K562 (cell line): ENCODE data around the gene SFMBT2. TPM values are rescaled to one million over a fixed set of nuclear protein-coding genes. Genes with fewer than 3 reads are reported as not detected.

ENCODE experiments used
- CTBP1 ChIP-seq: fragments of 450-650 bp; IDR thresholded peaks from 2 replicates; pipeline ENCODE4 v1.6.1; 2016; ENCODE audit warnings: borderline replicate concordance
- GTF2E2 ChIP-seq: fragments of 200-800 bp; sonication (Bioruptor generic); IDR thresholded peaks from 2 replicates; pipeline ENCODE4 v1.6.1; 2016; ENCODE audit warnings: missing genetic modification characterization, missing compliant biosample characterization
- HDAC3 ChIP-seq: fragments of 450-650 bp; IDR thresholded peaks from 2 replicates; pipeline ENCODE4 v1.6.1; 2018; ENCODE audit warnings: borderline replicate concordance, mild to moderate bottlenecking, moderate library complexity; ENCODE audit not compliant: partially characterized antibody
- MYC ChIP-seq, 2 experiments: fragments of 250-450 bp in 1 of 2; sonication (Bioruptor Pico) in 1 of 2; IDR thresholded peaks; 2 replicates each; pipeline versions ENCODE4 v1.5.1 to v1.6.1; 2012 to 2021; ENCODE audit warnings: low read depth in 2 of 2, borderline replicate concordance in 1 of 2, improper control_type of control experiment in 1 of 2, low read length in 1 of 2, mild to moderate bottlenecking in 1 of 2, moderate library complexity in 1 of 2
- NCOA1 ChIP-seq: fragments of 450-650 bp; IDR thresholded peaks from 2 replicates; pipeline ENCODE4 v1.6.1; 2016; ENCODE audit warnings: low read depth
- RBFOX2 ChIP-seq: fragments of 200-400 bp; formaldehyde crosslinking; IDR thresholded peaks from 2 replicates; pipeline ENCODE4 v1.6.1; 2017; ENCODE audit warnings: low read depth, mild to moderate bottlenecking, low read length, moderate library complexity
- RCOR1 ChIP-seq, 2 experiments: IDR thresholded peaks; 2 replicates each; pipeline ENCODE4 v1.6.1; 2012; ENCODE audit warnings: low read depth in 2 of 2, low read length in 2 of 2, borderline replicate concordance in 1 of 2, improper control_type of control experiment in 1 of 2
- RNF2 ChIP-seq: sonication (generic); IDR thresholded peaks from 2 replicates; pipeline ENCODE4 v1.6.1; 2016
- SMAD4 ChIP-seq: fragments of 250-450 bp; sonication (Bioruptor Pico); conservative IDR thresholded peaks from 2 replicates; pipeline ENCODE4 v1.8.0; 2021; ENCODE audit warnings: inconsistent platforms, mild to moderate bottlenecking, moderate library complexity
- SMARCA4 ChIP-seq: fragments of 450-650 bp; IDR thresholded peaks from 2 replicates; pipeline ENCODE4 v1.6.1; 2016
- U2AF1 ChIP-seq: fragments of 200-400 bp; formaldehyde crosslinking; optimal IDR thresholded peaks from 2 replicates; pipeline ENCODE3; 2017; ENCODE audit warnings: mild to moderate bottlenecking, low read depth, low read length, moderate library complexity
- ZNF197 ChIP-seq: fragments of 200-800 bp; sonication (Bioruptor generic); IDR thresholded peaks from 2 replicates; pipeline ENCODE4 v1.6.1; 2016; ENCODE audit warnings: low read depth, missing genetic modification characterization, missing compliant biosample characterization
- ZNF316 ChIP-seq: fragments of 450-650 bp; IDR thresholded peaks from 2 replicates; pipeline ENCODE4 v1.6.1; 2016
- ZSCAN29 ChIP-seq: fragments of 450-650 bp; IDR thresholded peaks from 2 replicates; pipeline ENCODE4 v1.6.1; 2017
- polyA plus RNA-seq, 8 experiments: library from polyadenylated mRNA; depleted of rRNA in 4 of 8; stranded (reverse) in 5 of 8; unstranded in 3 of 8; fragments of >200 nt; fragmentation: Nextera tagmentation in 2 of 8; fragmentation: Illumina TruSeq in 1 of 8; extraction: Ambion mirVana in 2 of 8; extraction: Trizol in 1 of 8; gene quantifications; 2 replicates each; pipeline versions ENCODE4 v1.2.1 to v1.2.3, GENCODE V29; 2011 to 2014; ENCODE audit warnings: inconsistent platforms in 1 of 8, missing spikeins in 1 of 8
- total RNA-seq, 7 experiments: library from RNA; depleted of rRNA in 6 of 7; stranded (reverse); fragments of >200 nt in 6 of 7; fragmentation: Illumina TruSeq in 2 of 7; extraction: Trizol in 2 of 7; gene quantifications; 2 replicates each; pipeline versions ENCODE4 v1.2.1 to v1.2.3, GENCODE V29; 2011 to 2021; ENCODE audit warnings: low replicate concordance in 1 of 7
- TF ChIP-seq, protein P1 (sequence below): sonication (generic); formaldehyde crosslinking; IDR thresholded peaks from 2 replicates; pipeline ENCODE4 v1.8.1; 2022; ENCODE audit warnings: missing genetic modification reagents
- TF ChIP-seq, protein P2 (sequence below): fragments of 450-650 bp; IDR thresholded peaks from 2 replicates; pipeline ENCODE4 v1.6.1; 2016; ENCODE audit warnings: mild to moderate bottlenecking, moderate library complexity

SFMBT2 gene
- total and polyA plus RNA-seq, 9 of the 15 experiments (the other 6 are each of a cell fraction or from before 2014, with no cell fraction given): 1.2 to 13.6 (median 7.6) TPM

DNA sequence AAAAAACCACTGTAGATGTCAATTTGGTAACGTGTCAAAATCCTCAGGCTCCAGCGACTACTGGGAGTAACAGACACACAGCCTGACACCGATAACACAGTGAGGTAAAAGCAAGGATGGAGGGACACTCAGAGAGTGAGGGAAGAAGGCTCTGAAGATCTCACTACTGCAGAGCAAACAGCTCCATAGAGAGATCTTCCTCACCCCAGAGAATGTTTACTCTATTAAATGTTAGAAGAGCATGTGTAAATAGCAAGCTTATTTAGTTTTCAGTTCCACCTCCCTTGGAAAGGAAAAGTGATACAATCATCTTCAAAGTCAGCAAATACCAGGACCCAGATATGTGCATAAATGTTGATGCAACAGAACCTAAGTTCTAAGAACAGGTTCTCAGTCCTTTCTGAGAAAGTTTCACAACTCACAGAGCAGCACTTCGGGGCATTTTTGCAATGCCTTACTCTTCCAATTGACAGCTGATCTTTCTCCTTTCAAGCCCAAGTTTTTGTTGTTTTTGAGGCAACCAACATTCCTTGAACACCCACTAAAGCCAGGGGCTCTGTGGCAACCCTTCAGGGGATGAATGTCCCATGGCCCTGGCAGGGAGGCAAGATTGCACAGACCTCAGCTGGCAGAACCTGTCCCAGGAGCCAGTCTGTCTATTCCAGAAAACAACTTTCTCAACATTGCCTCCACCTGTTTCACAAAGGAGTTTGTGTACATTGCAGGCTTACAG, 177.4 kb downstream of the SFMBT2 start (continued):
- TF ChIP-seq, protein P1, sequence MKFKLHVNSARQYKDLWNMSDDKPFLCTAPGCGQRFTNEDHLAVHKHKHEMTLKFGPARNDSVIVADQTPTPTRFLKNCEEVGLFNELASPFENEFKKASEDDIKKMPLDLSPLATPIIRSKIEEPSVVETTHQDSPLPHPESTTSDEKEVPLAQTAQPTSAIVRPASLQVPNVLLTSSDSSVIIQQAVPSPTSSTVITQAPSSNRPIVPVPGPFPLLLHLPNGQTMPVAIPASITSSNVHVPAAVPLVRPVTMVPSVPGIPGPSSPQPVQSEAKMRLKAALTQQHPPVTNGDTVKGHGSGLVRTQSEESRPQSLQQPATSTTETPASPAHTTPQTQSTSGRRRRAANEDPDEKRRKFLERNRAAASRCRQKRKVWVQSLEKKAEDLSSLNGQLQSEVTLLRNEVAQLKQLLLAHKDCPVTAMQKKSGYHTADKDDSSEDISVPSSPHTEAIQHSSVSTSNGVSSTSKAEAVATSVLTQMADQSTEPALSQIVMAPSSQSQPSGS (CRISPR knock-in tag): no peak
- TF ChIP-seq ZNF316: peak; percentile 74
- peak; percentile 59; the same call in 1 of the 2 replicates for TF ChIP-seq NCOA1
- peak in 1 of 2 experiments; percentile 7; a peak in 1 of 4 replicates for TF ChIP-seq RCOR1 (IDR thresholded peaks at IDR 0.05; ENCODE audit: borderline replicate concordance in 1 of 2, low read depth in 2 of 2, low read length in 2 of 2)
- TF ChIP-seq, protein P2, sequence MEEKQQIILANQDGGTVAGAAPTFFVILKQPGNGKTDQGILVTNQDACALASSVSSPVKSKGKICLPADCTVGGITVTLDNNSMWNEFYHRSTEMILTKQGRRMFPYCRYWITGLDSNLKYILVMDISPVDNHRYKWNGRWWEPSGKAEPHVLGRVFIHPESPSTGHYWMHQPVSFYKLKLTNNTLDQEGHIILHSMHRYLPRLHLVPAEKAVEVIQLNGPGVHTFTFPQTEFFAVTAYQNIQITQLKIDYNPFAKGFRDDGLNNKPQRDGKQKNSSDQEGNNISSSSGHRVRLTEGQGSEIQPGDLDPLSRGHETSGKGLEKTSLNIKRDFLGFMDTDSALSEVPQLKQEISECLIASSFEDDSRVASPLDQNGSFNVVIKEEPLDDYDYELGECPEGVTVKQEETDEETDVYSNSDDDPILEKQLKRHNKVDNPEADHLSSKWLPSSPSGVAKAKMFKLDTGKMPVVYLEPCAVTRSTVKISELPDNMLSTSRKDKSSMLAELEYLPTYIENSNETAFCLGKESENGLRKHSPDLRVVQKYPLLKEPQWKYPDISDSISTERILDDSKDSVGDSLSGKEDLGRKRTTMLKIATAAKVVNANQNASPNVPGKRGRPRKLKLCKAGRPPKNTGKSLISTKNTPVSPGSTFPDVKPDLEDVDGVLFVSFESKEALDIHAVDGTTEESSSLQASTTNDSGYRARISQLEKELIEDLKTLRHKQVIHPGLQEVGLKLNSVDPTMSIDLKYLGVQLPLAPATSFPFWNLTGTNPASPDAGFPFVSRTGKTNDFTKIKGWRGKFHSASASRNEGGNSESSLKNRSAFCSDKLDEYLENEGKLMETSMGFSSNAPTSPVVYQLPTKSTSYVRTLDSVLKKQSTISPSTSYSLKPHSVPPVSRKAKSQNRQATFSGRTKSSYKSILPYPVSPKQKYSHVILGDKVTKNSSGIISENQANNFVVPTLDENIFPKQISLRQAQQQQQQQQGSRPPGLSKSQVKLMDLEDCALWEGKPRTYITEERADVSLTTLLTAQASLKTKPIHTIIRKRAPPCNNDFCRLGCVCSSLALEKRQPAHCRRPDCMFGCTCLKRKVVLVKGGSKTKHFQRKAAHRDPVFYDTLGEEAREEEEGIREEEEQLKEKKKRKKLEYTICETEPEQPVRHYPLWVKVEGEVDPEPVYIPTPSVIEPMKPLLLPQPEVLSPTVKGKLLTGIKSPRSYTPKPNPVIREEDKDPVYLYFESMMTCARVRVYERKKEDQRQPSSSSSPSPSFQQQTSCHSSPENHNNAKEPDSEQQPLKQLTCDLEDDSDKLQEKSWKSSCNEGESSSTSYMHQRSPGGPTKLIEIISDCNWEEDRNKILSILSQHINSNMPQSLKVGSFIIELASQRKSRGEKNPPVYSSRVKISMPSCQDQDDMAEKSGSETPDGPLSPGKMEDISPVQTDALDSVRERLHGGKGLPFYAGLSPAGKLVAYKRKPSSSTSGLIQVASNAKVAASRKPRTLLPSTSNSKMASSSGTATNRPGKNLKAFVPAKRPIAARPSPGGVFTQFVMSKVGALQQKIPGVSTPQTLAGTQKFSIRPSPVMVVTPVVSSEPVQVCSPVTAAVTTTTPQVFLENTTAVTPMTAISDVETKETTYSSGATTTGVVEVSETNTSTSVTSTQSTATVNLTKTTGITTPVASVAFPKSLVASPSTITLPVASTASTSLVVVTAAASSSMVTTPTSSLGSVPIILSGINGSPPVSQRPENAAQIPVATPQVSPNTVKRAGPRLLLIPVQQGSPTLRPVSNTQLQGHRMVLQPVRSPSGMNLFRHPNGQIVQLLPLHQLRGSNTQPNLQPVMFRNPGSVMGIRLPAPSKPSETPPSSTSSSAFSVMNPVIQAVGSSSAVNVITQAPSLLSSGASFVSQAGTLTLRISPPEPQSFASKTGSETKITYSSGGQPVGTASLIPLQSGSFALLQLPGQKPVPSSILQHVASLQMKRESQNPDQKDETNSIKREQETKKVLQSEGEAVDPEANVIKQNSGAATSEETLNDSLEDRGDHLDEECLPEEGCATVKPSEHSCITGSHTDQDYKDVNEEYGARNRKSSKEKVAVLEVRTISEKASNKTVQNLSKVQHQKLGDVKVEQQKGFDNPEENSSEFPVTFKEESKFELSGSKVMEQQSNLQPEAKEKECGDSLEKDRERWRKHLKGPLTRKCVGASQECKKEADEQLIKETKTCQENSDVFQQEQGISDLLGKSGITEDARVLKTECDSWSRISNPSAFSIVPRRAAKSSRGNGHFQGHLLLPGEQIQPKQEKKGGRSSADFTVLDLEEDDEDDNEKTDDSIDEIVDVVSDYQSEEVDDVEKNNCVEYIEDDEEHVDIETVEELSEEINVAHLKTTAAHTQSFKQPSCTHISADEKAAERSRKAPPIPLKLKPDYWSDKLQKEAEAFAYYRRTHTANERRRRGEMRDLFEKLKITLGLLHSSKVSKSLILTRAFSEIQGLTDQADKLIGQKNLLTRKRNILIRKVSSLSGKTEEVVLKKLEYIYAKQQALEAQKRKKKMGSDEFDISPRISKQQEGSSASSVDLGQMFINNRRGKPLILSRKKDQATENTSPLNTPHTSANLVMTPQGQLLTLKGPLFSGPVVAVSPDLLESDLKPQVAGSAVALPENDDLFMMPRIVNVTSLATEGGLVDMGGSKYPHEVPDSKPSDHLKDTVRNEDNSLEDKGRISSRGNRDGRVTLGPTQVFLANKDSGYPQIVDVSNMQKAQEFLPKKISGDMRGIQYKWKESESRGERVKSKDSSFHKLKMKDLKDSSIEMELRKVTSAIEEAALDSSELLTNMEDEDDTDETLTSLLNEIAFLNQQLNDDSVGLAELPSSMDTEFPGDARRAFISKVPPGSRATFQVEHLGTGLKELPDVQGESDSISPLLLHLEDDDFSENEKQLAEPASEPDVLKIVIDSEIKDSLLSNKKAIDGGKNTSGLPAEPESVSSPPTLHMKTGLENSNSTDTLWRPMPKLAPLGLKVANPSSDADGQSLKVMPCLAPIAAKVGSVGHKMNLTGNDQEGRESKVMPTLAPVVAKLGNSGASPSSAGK: peak; percentile 35; the same call in 1 of the 2 replicates
- TF ChIP-seq CTBP1: peak; percentile 72; the same call in 1 of the 2 replicates
- no peak for TF ChIP-seq ZSCAN29
- no peak for TF ChIP-seq MYC (IDR thresholded peaks at IDR 0.05; ENCODE audit: low read depth, low read length)
- no peak for TF ChIP-seq MYC (CRISPR knock-in tag; IDR thresholded peaks at IDR 0.05; ENCODE audit: borderline replicate concordance, low read depth)
- peak; percentile 42; the same call in 1 of the 2 replicates for TF ChIP-seq SMAD4 (CRISPR knock-in tag)
- peak; percentile 15 for TF ChIP-seq HDAC3
- peak; percentile 54; the same call in 1 of the 2 replicates for TF ChIP-seq SMARCA4
- 0 out of 2 replicates have a peak, but pooled peaks have one; percentile 17 for TF ChIP-seq RNF2
- TF ChIP-seq GTF2E2 (tag): no peak
- no peak for TF ChIP-seq U2AF1
- no peak for TF ChIP-seq ZNF197 (CRISPR knock-in tag)
- TF ChIP-seq RBFOX2: no peak
